Caco-2 (cell line): ENCODE measurements around the gene DPH6. TPM values are rescaled to one million over a fixed set of nuclear protein-coding genes. Genes with fewer than 3 reads are reported as not detected.

Experiments used
- BruUV-seq: library from RNA; stranded (reverse); fragments of 400-500 nt; replicated peaks from 2 replicates; lab custom pipeline; 2021; lab: Mats Ljungman, UMichigan
- CTCF ChIA-PET: fragments of 300-600 bp; sonication (Branson Sonifier 250); formaldehyde crosslinking; loops from one replicate; lab custom pipeline; 2022; ENCODE audit warnings: antibody characterized with exemption; lab: Charles Lee
- POLR2A ChIA-PET: fragments of 300-600 bp; sonication (Branson Sonifier 250); formaldehyde crosslinking; loops from one replicate; lab custom pipeline; 2022; ENCODE audit warnings: antibody characterized with exemption; lab: Charles Lee
- DNase-seq, 2 experiments: peaks; one replicate each; pipeline versions ENCODE4 v3.0.0 to v3.0.0-alpha.2; 2020 to 2022
- H3K27me3 ChIP-seq: replicated peaks from 2 replicates; pipeline ENCODE4 v1.6.0; 2011; ENCODE audit warnings: low read length; ENCODE audit not compliant: control insufficient read depth, insufficient read depth
- H3K36me3 ChIP-seq: 2 replicates; pipeline ENCODE4 v1.5.1; 2011; ENCODE audit warnings: low read length; ENCODE audit not compliant: control insufficient read depth, insufficient read depth
- H3K4me1 ChIP-seq: fragments of 250-450 bp; sonication (Bioruptor Pico); 2 replicates; pipeline ENCODE4 v1.5.1; 2020; ENCODE audit warnings: mild to moderate bottlenecking
- H3K4me3 ChIP-seq: 2 replicates; pipeline ENCODE4 v1.5.1; 2011; ENCODE audit warnings: low read depth, mild to moderate bottlenecking, control low read depth, low read length
- H3K9me3 ChIP-seq: fragments of 250-450 bp; sonication (Bioruptor Pico); 2 replicates; pipeline ENCODE4 v1.5.1; 2020; ENCODE audit warnings: mild to moderate bottlenecking, moderate library complexity
- H3K27ac Mint-ChIP-seq: one replicate; pipeline ENCODE4 v1.8.0; 2022; ENCODE audit warnings: mixed read lengths; ENCODE audit not compliant: unreplicated experiment
- H3K27me3 Mint-ChIP-seq: one replicate; pipeline ENCODE4 v1.8.0; 2022; ENCODE audit warnings: mixed read lengths; ENCODE audit not compliant: insufficient read depth, unreplicated experiment
- H3K36me3 Mint-ChIP-seq: one replicate; pipeline ENCODE4 v1.8.0; 2022; ENCODE audit warnings: mild to moderate bottlenecking, mixed read lengths; ENCODE audit not compliant: insufficient read depth, unreplicated experiment
- H3K4me1 Mint-ChIP-seq: one replicate; pipeline ENCODE4 v1.8.0; 2022; ENCODE audit warnings: low read depth, mixed read lengths; ENCODE audit not compliant: unreplicated experiment
- H3K4me3 Mint-ChIP-seq: one replicate; pipeline ENCODE4 v1.8.0; 2022; ENCODE audit warnings: mild to moderate bottlenecking, moderate library complexity, mixed read lengths; ENCODE audit not compliant: unreplicated experiment
- H3K9me3 Mint-ChIP-seq: one replicate; pipeline ENCODE4 v1.8.0; 2022; ENCODE audit warnings: mixed read lengths; ENCODE audit not compliant: unreplicated experiment
- intact Hi-C: fragments of 100-400 bp; cut with micrococcal nuclease; formaldehyde crosslinking; loops from one replicate; pipeline ENCODE4 v1.10.0; 2022; ENCODE audit not compliant: unreplicated experiment
- total RNA-seq: library from RNA; stranded (reverse); gene quantifications from 2 replicates; pipeline ENCODE4 v1.2.3, GENCODE V29; 2022
- TF ChIP-seq, protein P1 (sequence below), 2 experiments: fragments of 200-600 bp in 1 of 2; IDR thresholded peaks; 1 replicate in 1 of 2; 2 replicates in 1 of 2; pipeline versions ENCODE4 v1.5.1 to v1.8.0; 2011 to 2022; ENCODE audit warnings: antibody characterized with exemption in 1 of 2, control low read depth in 1 of 2, inconsistent platforms in 1 of 2, low read depth in 1 of 2, low read length in 1 of 2, mild to moderate bottlenecking in 1 of 2, moderate library complexity in 1 of 2; ENCODE audit not compliant: insufficient read depth in 1 of 2, severe bottlenecking in 1 of 2, unreplicated experiment in 1 of 2

Gene DPH6
- total RNA-seq, 1 experiment from 2014 or later = 24.0 TPM

DNA sequence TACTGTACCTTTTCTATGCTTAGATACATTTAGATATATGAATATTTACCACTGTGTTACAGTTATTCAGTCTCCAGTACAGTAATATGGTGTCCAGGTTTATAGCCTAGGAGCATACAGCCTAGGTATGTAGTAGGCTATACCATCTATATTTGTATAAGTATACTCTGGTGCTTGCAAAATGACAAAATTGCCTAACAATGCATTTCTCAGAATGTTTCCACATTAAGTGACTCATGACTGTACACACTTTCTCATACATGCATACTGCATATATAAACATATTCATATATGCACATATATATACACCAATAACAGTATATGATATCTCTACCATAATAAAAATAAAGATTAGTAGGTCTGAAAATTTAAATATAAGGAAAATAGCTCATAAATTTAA lies 169.3 kb downstream of the DPH6 start:
- no peak overlapping the region for H3K27ac Mint-ChIP-seq
- TF ChIP-seq, protein P1, sequence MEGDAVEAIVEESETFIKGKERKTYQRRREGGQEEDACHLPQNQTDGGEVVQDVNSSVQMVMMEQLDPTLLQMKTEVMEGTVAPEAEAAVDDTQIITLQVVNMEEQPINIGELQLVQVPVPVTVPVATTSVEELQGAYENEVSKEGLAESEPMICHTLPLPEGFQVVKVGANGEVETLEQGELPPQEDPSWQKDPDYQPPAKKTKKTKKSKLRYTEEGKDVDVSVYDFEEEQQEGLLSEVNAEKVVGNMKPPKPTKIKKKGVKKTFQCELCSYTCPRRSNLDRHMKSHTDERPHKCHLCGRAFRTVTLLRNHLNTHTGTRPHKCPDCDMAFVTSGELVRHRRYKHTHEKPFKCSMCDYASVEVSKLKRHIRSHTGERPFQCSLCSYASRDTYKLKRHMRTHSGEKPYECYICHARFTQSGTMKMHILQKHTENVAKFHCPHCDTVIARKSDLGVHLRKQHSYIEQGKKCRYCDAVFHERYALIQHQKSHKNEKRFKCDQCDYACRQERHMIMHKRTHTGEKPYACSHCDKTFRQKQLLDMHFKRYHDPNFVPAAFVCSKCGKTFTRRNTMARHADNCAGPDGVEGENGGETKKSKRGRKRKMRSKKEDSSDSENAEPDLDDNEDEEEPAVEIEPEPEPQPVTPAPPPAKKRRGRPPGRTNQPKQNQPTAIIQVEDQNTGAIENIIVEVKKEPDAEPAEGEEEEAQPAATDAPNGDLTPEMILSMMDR (IDR thresholded peaks at IDR 0.05; ENCODE audit: insufficient read depth in 1 of 2, low read depth in 1 of 2, low read length in 1 of 2, severe bottlenecking in 1 of 2, unreplicated experiment in 1 of 2) = no peak
- no peak overlapping the region for H3K4me3 Mint-ChIP-seq
- POLR2A ChIA-PET = no interaction called here
- H3K27me3 Mint-ChIP-seq = no peaks in the 10 kb centered on the region
- CTCF ChIA-PET = no interaction called here
- Histone ChIP-seq H3K4me3 (no peak overlapping the region), H3K27me3 (no peaks in the 10 kb centered on the region), H3K9me3 (no peaks in the 10 kb centered on the region), H3K4me1 (no peaks in the 10 kb centered on the region), H3K36me3 (no peaks in the 10 kb centered on the region)
- H3K36me3 Mint-ChIP-seq = no peaks in the 10 kb centered on the region
- peaks cover 19% of the 10 kb centered on the region for H3K4me1 Mint-ChIP-seq
- intact Hi-C loops = no loop called here
- DNase-seq = no peak
- no TSS peak for BruUV-seq
- H3K9me3 Mint-ChIP-seq = no peaks in the 10 kb centered on the region

DNA sequence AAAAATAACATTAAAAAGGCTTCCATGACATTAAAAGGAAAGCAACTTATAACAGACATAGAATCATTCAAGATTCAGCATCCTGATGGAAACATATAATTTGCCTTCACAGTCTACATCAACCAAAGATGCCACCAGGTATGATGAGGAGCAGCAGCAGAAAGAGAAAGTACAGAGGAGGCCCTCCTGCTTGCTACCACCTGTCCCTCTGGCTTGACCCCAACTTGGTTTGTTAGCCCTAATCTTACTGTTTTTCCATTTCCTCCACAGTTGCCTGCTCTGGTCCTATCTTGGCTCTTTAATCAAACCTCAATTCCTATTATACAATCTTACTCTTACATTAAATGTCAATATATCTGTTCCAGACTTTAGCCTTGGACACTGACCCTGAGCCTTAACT lies 171.3 kb downstream of the DPH6 start:
- H3K36me3 Mint-ChIP-seq = no peaks in the 10 kb centered on the region
- no peaks in the 10 kb centered on the region for H3K9me3 Mint-ChIP-seq
- Histone ChIP-seq H3K4me3 (no peak overlapping the region), H3K4me1 (no peaks in the 10 kb centered on the region), H3K27me3 (no peaks in the 10 kb centered on the region), H3K36me3 (no peaks in the 10 kb centered on the region), H3K9me3 (no peaks in the 10 kb centered on the region)
- ChIA-PET POLR2A (no interaction called here), CTCF (no interaction called here)
- no TSS peak for BruUV-seq
- DNase-seq = no peak
- TF ChIP-seq, protein P1 (IDR thresholded peaks at IDR 0.05; ENCODE audit: insufficient read depth in 1 of 2, low read depth in 1 of 2, low read length in 1 of 2, severe bottlenecking in 1 of 2, unreplicated experiment in 1 of 2) = no peak
- intact Hi-C loops = no loop called here
- H3K27me3 Mint-ChIP-seq = no peaks in the 10 kb centered on the region
- peaks cover 3% of the 10 kb centered on the region for H3K4me1 Mint-ChIP-seq
- H3K27ac Mint-ChIP-seq = no peak overlapping the region
- no peak overlapping the region for H3K4me3 Mint-ChIP-seq

DNA sequence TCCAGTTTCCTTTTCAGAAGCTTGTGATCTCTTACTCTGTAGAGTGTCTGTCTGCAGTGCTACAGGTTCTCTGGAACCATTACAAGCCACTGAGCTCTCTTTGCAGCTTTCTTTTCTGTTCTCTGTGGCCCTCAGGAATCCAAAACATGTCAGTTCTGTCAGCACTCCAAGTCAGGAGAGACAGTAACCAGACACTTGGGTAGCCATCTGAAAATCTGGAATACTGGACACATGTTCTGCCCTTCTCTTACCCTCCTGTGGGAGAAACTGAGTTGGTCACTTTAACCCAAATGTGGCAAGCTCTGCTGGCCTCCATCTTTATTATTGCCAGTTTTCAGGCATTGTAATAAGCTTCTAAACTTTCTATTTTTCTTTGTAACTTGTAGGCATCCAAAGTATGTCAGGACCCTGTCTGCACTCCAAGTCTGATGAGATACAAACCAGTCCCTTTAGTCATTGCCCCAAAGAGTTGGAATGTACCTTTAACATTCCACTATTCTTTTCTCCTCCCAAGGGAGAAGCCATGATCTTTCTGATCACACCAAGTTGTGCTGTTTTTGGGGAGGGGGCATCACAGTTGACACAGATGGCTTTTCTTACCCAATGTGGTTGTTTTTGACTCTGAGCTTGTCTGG lies 183.7 kb downstream of the DPH6 start:
- Mint-ChIP-seq H3K27ac (no peak overlapping the region), H3K27me3 (no peaks in the 10 kb centered on the region), H3K36me3 (peaks cover 6% of the 10 kb centered on the region), H3K4me3 (no peak overlapping the region), H3K4me1 (no peaks in the 10 kb centered on the region), H3K9me3 (peaks cover 58% of the 10 kb centered on the region)
- CTCF ChIA-PET = no interaction called here
- DNase-seq = no peak
- H3K36me3 ChIP-seq = no peaks in the 10 kb centered on the region
- intact Hi-C loops = no loop called here
- H3K4me1 ChIP-seq = no peaks in the 10 kb centered on the region
- H3K27me3 ChIP-seq = no peaks in the 10 kb centered on the region
- peaks cover 8% of the 10 kb centered on the region for H3K9me3 ChIP-seq
- TF ChIP-seq, protein P1 (IDR thresholded peaks at IDR 0.05; ENCODE audit: insufficient read depth in 1 of 2, low read depth in 1 of 2, low read length in 1 of 2, severe bottlenecking in 1 of 2, unreplicated experiment in 1 of 2) = no peak
- no TSS peak for BruUV-seq
- no peak overlapping the region for H3K4me3 ChIP-seq
- POLR2A ChIA-PET = no interaction called here
